Transverse colon (tissue), 3 donors: ENCODE results near the gene ANKRD13C.

Experiments used
- CTCF ChIP-seq, 5 experiments: fragments of 200-600 bp in 3 of 5; fragments of 450-650 bp in 2 of 5; sonication (generic) in 3 of 5; IDR thresholded peaks; 1 replicate in 2 of 5; 2 replicates in 3 of 5; pipeline ENCODE4 v1.5.1; 2016 to 2017; ENCODE audit warnings: antibody characterized with exemption in 5 of 5, inconsistent platforms in 3 of 5, mild to moderate bottlenecking in 2 of 5, moderate library complexity in 1 of 5
- EP300 ChIP-seq: sonication (generic); formaldehyde crosslinking; IDR thresholded peaks from one replicate; pipeline ENCODE4 v1.6.1; 2017; ENCODE audit warnings: antibody characterized with exemption, low read depth
- POLR2A ChIP-seq: fragments of 450-650 bp; IDR thresholded peaks from one replicate; pipeline ENCODE4 v1.6.1; 2016; ENCODE audit warnings: antibody characterized with exemption, mild to moderate bottlenecking, moderate library complexity

DNA sequence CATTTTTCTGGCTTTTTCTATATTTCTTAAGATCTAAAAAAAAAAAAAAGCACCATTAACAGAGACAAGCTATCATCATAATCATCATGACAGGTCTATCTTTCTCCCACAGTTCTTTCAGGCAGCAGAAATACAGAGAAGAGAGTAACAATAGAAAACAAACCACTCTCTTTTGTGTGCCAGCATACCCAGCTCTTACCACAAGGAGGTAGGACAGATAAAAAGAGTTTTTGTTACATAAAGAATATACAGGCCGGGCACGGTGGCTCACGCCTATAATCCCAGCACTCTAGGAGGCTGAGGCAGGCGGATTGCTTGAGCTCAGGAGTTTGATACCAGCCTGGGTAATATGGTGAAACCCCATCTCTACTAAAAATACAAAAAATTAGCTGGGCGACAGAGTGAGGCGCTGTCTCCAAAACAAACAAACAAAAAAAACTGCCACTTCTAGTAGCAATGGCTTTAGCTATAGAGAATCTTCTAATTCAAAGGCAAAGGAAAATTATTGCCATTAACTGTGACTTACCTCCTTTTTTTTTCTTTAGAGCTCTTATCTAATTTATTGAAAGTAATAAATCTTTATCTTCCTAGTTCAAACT is 39.7 kb downstream of the ANKRD13C start:
- TF ChIP-seq POLR2A (no peak), CTCF (IDR thresholded peaks at IDR 0.05) (no peak), EP300 (no peak)
